Calu3 (cell line): ENCODE results near the gene ZNF597. TPM values are rescaled to one million over a fixed set of nuclear protein-coding genes. Genes with fewer than 3 reads are reported as not detected.

Source experiments
- BruUV-seq: library from RNA; stranded (reverse); fragments of 400-500 nt; replicated peaks from 2 replicates; lab custom pipeline; 2021; lab: Mats Ljungman, UMichigan
- CTCF ChIA-PET: fragments of 300-600 bp; sonication (Branson Sonifier 250); formaldehyde crosslinking; loops from one replicate; lab custom pipeline; 2022; ENCODE audit warnings: antibody characterized with exemption; lab: Charles Lee
- DNase-seq: peaks from one replicate; pipeline ENCODE4 v3.0.0; 2022
- H3K27ac Mint-ChIP-seq: one replicate; pipeline ENCODE4 v1.8.0; 2022; ENCODE audit warnings: mixed read lengths; ENCODE audit not compliant: unreplicated experiment
- H3K27me3 Mint-ChIP-seq: one replicate; pipeline ENCODE4 v1.8.0; 2022; ENCODE audit warnings: mixed read lengths; ENCODE audit not compliant: unreplicated experiment
- H3K36me3 Mint-ChIP-seq: one replicate; pipeline ENCODE4 v1.8.0; 2022; ENCODE audit warnings: mild to moderate bottlenecking, moderate library complexity, mixed read lengths; ENCODE audit not compliant: insufficient read depth, unreplicated experiment
- H3K4me1 Mint-ChIP-seq: one replicate; pipeline ENCODE4 v1.8.0; 2022; ENCODE audit warnings: mild to moderate bottlenecking, low read depth, mixed read lengths; ENCODE audit not compliant: unreplicated experiment
- H3K4me3 Mint-ChIP-seq: one replicate; pipeline ENCODE4 v1.8.0; 2022; ENCODE audit warnings: mild to moderate bottlenecking, low read depth, moderate library complexity, mixed read lengths; ENCODE audit not compliant: unreplicated experiment
- H3K9me3 Mint-ChIP-seq: one replicate; pipeline ENCODE4 v1.8.0; 2022; ENCODE audit warnings: low read depth, mixed read lengths; ENCODE audit not compliant: unreplicated experiment
- CTCF ChIP-seq: fragments of 200-600 bp; IDR thresholded peaks from one replicate; pipeline ENCODE4 v1.8.0; 2022; ENCODE audit warnings: antibody characterized with exemption; ENCODE audit not compliant: unreplicated experiment
- intact Hi-C: fragments of 100-400 bp; cut with micrococcal nuclease; formaldehyde crosslinking; loops from one replicate; pipeline ENCODE4 v1.10.0; 2022; ENCODE audit not compliant: unreplicated experiment
- total RNA-seq: library from RNA; stranded (reverse); gene quantifications from 2 replicates; pipeline ENCODE4 v1.2.3, GENCODE V29; 2022

Gene ZNF597
- total RNA-seq, 1 experiment from 2014 or later = 2.7 TPM

- no TSS peak for BruUV-seq
- Mint-ChIP-seq H3K4me3 (no peak overlapping the region), H3K27ac (no peak overlapping the region), H3K9me3 (no peaks in the 10 kb centered on the region), H3K36me3 (peaks cover 31% of the 10 kb centered on the region), H3K27me3 (no peaks in the 10 kb centered on the region), H3K4me1 (peaks cover 28% of the 10 kb centered on the region)
- intact Hi-C loops = no loop called here
- CTCF ChIA-PET = no interaction called here
- DNase-seq = no peak
- TF ChIP-seq CTCF = no peak
These were observed 17.8 kb upstream of the ZNF597 start for GRCh38 chr16:3461151-3461550.

GRCh38 chr16:3460585-3460984 lies 17.3 kb upstream of the ZNF597 start:
- H3K36me3 Mint-ChIP-seq = peaks cover 34% of the 10 kb centered on the region
- BruUV-seq = no TSS peak
- CTCF ChIA-PET = no interaction called here
- TF ChIP-seq CTCF = no peak
- no peaks in the 10 kb centered on the region for H3K9me3 Mint-ChIP-seq
- no peaks in the 10 kb centered on the region for H3K27me3 Mint-ChIP-seq
- DNase-seq = no peak
- H3K27ac Mint-ChIP-seq = no peak overlapping the region
- peaks cover 28% of the 10 kb centered on the region for H3K4me1 Mint-ChIP-seq
- H3K4me3 Mint-ChIP-seq = peak overlapping the region; percentile 83
- intact Hi-C loops = no loop called here

GRCh38 chr16:3460121-3460520 lies 16.8 kb upstream of the ZNF597 start:
- Mint-ChIP-seq H3K4me1 (peaks cover 28% of the 10 kb centered on the region), H3K4me3 (peak overlapping the region; percentile 83), H3K27ac (no peak overlapping the region), H3K27me3 (no peaks in the 10 kb centered on the region), H3K36me3 (peaks cover 34% of the 10 kb centered on the region), H3K9me3 (no peaks in the 10 kb centered on the region)
- BruUV-seq = no TSS peak
- no peak for DNase-seq
- no peak for TF ChIP-seq CTCF
- CTCF ChIA-PET = no interaction called here
- intact Hi-C loops = no loop called here

- Mint-ChIP-seq H3K4me1 (peaks cover 28% of the 10 kb centered on the region), H3K9me3 (no peaks in the 10 kb centered on the region), H3K36me3 (peaks cover 34% of the 10 kb centered on the region), H3K27ac (peak overlapping the region; percentile 41), H3K4me3 (peak overlapping the region; percentile 83), H3K27me3 (no peaks in the 10 kb centered on the region)
- DNase-seq = no peak
- intact Hi-C loops = loop anchor here (5.0 kb wide), 2 partner anchors 57 to 197 kb away; partner anchors contain the start of genes ZNF174 and ZSCAN32
- CTCF ChIA-PET = no interaction called here
- no peak for TF ChIP-seq CTCF
- BruUV-seq = no TSS peak
These were observed 16.2 kb upstream of the ZNF597 start for GRCh38 chr16:3459401-3460090.
